Skeletal muscle cell (primary cell): ENCODE measurements around the gene AAGAB.
A peak's percentile ranks its signal among the peaks of the same experiment; 100 is the strongest.

Experiments used
- DNase-seq: peaks from one replicate; pipeline ENCODE4 v3.0.0-alpha.2; 2010; ENCODE audit warnings: low read depth
- H3K4me3 ChIP-seq: 2 replicates; pipeline ENCODE4 v1.5.1; 2011; ENCODE audit warnings: low read depth, mild to moderate bottlenecking, control low read depth, low read length, moderate library complexity

AAGAB gene

DNA sequence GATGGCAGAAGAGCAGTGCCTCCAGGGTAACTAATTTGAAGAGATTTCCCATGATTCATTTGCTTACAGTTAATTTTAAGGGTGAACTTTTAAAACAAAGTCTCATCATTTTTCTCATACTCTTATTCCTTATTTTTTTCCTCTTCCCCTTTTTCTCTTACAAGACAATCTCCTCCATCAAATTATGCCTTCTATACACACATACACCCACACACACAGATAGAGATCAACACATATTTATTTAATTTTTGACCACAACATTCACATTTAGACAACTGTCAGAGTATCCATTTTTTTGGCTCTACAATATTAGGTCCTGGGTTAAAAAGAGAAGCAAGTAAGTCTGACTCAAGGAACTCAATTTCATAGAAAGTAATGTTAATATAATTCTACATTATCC, 37.6 kb downstream of the AAGAB start:
- no peak for DNase-seq
- no peak overlapping the region for H3K4me3 ChIP-seq

DNA sequence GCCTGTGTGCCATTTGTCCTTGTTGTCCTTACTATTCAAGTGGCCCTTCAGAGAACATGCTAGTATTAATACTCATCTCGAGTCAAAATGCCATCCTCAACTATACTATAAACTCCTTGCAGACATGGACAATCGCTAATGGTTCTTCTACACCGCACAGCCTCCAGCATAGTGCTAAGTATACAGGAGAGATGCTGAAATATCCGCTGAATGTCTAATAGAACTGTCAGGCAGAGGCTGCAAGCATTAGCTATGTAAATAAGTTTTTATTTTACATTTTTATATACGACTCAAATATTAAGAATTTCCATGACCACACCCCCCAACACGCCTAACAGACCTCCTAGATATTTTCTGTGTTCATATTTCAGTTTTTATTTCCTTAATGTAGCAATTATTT, 39.4 kb downstream of the AAGAB start:
- H3K4me3 ChIP-seq: no peak overlapping the region
- DNase-seq: no peak

DNA sequence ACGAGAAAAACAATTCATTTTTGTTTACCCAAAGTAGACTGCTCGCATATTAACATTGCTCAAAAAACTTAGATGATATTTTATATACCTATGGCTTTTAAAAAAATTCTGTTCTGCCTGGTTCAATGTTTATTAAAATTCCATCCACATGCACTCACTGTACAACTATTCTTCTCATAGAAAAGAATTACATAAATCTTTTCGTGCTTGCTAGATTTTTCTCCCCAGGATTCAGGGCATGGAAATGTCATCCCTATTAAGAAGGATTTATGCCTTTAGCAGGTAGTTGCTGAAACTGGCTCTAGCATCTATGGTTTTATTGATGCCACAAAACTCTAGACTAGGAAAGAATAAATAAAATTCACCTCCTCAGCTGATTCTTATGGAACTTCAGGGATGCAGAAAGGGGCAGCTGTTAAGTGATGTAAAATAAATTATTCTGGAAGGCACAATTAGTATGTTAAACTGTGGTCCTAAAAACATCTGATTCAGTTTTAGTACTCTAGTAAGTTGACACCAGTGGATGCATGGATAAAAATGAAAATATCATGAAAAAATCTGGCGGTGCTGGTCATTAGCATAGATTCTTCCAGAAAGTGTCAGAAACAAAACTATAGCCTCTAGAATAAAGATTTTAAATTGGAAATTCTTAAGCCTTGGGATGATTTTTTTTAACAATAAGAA, 41.6 kb downstream of the AAGAB start:
- DNase-seq: no peak
- no peak overlapping the region for H3K4me3 ChIP-seq

DNA sequence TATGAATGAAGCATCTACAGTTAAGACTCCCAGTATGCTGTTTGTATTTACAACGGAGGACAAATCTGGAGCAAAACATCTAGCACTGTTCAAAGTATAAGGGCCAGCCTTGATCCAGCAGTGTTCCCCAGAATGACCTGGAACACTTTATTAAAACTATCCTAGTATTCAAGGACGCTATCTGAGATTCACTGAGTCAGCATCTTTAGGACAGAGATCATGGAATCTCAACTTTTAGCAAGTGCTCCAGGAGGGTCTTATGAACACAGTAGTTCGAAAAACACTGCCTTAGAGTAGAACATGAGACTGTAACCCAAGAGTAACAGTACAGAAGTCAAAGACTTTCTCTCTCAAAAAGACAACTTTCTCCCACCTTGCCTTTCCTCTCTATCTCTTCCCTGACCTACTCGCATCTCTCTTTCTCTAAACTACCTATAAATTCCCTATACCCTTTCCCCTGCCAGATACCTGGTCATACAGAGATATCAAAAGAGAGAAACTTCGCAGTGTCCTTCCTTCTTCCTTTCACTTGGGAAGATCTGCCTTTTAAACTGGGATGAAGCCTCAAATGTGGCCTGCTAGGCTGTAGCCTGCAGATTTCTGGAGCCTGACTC, 43.8 kb downstream of the AAGAB start:
- DNase-seq: no peak
- H3K4me3 ChIP-seq: no peak overlapping the region

DNA sequence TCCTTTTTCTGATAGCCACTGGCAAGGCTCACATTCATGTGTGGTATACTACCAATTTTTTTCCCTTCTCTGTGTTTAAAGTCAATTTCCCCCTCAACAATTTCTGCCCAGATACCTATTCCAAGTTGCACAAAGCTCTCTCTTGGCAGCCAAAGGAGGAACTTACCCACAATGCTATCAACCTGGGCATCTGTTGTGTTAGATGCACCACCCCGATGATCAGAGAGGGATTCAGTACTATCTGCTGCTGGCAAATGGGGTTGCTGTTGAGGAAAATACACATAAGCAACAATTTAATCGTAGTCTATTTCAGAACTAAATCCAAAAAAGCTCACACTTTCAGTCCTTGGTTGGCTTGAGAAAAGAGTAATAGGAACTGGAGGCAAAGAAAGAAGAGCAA, 46.1 kb downstream of the AAGAB start:
- DNase-seq: no peak
- no peak overlapping the region for H3K4me3 ChIP-seq

DNA sequence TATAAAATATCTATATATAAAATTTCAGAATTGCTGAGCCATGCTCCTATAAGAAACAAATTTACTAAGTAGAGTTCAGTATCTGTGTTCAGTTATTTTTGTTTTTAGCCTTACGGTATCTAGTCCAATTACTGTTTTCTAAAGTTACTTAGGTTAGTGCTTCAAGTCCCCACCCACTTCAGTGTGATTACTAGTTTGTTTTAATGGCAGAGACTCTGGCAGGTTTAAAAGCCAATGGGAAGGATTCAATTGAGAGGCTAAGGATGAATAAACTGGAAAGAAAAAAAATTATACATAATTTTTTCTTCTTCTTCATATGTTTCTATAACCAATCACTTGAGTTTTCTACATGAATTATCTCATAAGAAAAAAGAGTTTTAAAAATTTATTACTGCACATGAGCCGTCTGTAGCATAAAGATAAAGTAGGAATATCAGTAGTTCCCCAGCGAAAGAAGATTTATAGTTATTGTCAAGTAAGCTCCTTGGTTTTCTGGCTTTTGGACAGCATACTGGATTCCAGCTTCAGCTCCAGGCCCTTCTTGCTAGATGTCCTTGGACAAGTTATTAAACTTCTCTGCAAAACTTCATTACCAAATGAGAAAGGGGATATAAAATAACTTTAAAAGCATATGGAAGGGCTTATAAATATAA, 46.8 kb downstream of the AAGAB start:
- H3K4me3 ChIP-seq: no peak overlapping the region
- DNase-seq: no peak

DNA sequence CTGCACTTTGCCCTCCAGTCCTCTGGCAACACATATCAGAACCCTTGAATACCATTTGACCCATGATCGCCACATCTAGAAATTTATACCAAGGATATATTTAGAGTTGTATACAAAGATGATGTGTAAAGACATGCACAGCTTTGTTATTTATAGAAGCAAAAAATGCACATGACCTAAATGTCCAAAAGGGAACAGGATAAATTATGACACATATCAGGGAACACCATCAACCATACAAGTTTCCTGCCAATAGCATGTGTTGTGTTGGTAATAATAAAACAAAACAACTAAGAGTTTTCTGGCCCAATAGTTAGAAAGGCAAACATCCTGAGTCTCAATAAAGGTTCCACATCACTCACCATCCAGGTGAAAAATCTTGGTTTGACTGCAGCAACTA, 51.5 kb downstream of the AAGAB start:
- DNase-seq: no peak
- no peak overlapping the region for H3K4me3 ChIP-seq

DNA sequence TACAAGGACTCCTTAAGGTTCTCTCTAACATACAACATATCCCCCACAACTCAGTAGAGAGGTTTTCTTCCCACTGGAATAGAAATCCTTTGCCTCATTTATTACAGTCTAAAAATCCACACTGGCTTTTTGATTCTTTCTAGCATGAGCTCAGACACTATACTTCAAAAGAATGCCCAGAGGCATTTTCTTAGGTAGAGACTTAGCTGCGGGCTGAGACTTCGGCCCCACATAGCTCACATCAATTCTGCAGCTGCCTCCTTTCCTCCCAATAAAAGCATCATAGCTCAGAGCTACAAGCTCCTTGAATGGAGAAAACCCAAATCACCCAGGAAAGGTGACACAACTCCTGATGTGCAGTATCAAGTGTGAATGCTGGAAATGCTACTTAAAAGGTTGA, 52.4 kb downstream of the AAGAB start:
- DNase-seq: no peak
- no peak overlapping the region for H3K4me3 ChIP-seq

DNA sequence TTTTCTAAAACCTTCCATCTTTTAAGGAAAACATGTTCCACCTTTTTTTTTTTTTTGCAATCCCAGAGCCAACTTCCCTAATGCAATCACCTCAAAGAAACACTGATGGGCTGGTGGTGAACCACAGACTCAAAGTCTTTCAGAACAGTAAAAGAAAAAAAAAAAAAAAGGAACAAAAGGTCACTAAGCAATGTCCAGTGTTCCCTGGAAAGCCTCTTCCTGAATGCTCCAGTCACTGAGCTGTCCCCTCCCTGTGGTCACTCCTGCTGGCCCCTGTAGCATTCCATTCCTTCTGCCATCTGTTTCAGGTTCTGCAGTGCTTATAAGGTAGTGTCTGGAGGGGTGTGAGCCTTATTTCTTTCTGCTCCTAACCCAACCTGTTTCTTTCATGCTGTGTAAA, 53.3 kb downstream of the AAGAB start:
- no peak overlapping the region for H3K4me3 ChIP-seq
- peak; percentile 35 for DNase-seq

DNA sequence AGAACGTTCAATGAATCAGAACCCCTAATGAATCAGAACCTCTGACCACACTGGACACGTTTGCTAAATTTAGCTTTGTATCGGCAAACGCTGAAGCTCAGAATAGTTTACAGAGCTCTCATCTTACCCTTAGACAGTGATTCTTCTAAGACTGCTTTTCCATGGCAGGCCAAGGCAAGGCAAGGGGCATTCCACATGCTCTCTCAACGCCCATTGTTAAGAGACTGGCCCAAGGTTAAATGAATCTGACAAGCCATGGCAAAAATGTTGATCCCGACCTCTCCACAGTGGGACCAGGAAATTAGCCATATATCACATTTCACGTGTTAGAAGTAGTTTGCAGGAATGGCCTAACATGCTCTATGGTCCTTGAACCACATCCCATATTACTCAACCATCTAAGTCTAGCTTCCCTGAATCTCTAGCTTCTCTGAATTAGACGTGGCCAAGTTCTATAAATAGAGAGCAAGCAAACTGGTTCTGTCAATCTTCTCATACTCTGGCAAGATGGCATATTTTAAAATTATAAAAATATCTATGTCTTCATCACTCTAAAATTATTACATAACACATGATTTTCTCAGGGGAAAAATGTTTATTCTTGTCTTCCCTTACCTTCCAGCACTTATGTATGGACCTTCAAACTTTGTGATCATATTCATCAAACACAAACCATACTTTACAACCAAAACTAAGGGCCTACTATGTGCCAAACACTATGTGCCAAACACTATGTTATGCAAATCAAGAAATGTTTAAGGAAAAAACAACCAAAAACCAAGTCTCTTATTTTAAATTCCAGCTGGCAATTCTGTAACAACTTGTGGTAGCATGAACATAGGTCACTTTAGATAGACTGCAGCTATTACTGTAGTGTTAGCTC, 54.3 kb downstream of the AAGAB start:
- H3K4me3 ChIP-seq: no peak overlapping the region
- DNase-seq: no peak

DNA sequence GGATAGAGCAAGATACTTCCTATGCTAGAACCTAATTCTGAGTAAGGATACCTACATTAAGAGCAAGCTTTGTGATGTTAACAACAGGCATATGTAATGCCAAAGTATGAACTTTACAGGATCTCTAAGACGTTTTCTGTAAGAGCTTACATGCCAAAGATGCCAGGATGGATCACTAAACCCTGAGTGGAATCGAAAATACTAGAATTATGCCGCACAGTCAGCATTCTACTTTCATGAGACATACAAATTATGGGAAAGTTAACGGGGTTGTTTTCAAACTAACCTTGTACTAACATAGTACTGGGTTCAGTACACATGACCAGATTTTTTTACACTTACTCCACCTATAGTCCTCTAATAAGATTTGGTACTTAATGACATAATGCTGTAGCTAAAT, 55.1 kb downstream of the AAGAB start:
- no peak for DNase-seq
- no peak overlapping the region for H3K4me3 ChIP-seq

DNA sequence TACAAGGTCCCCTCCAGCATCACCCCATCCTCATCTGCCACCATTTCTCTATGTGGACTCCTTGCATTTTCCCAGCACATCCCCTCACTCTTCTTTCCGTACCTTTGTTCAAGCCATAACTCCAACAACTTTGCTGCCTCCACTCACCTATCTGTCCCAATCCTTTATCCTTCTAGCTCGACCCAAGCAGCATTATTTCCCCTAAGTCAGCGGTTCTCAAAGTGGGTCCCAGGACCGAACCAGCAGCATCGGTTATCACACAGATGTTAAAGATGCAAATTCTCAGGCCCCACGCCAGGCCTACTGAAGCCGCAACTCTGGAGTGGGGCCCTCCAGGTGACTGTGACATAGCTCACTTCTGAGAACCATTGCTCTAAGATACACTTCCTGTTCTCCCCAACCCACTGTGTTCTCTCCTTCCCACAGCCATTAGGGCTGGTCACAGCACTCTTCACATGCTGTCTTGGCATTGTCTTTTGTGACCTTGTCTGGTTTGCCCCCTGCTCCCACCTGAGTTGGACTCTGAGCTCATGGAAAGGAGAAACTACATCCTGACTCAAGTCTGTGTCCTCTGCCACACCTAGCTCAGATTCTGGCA, 56.2 kb downstream of the AAGAB start:
- H3K4me3 ChIP-seq: no peak overlapping the region
- no peak for DNase-seq

DNA sequence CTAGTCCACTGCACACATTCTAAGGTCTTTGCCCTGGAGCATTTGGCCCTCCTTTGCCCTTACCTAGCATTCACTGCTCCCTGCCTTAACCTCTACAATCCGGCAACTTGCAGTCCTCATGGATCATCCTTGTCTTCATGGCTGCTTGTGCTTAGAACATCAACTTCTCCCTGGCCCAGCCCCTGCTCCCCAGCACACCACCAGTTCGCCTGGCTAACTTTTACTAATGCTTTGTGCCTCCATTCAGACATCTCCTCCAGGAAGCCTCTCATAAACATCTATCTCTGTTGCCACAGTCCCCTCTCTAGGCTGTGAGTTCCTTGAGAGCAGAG, 57.1 kb downstream of the AAGAB start:
- no peak overlapping the region for H3K4me3 ChIP-seq
- no peak for DNase-seq

DNA sequence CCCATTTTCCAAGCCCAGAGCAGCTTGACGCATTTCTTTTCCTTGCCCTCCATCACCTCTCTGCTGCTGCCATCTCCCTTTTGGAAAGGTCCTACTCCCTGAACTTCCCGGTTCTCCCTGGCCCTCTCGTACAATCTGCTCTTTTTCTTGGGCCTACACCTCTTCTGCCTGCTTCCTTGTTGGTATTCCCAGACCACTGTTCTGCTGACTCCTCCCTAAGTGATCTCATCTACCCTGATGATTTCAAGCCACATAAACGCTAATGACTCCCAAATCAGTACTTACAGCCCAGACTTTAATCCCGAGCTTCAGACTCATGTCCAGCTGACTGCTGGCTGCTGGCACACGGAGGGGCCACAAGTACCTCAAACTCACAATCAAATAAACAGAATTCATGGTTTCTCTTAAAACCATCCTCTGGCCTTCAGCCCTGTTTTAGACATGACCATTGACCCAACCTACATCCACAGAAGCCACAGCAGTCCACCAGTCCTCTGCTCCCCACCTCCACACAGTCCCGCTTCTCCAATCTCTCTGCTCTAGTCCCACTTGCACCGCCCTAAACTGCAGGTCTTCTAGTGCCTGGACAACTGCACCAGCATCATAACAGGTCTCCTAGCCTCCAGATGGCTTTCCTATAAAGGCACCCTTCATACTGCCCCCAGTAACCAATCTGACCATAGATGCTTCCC, 57.6 kb downstream of the AAGAB start:
- no peak overlapping the region for H3K4me3 ChIP-seq
- peak; percentile 82 for DNase-seq

DNA sequence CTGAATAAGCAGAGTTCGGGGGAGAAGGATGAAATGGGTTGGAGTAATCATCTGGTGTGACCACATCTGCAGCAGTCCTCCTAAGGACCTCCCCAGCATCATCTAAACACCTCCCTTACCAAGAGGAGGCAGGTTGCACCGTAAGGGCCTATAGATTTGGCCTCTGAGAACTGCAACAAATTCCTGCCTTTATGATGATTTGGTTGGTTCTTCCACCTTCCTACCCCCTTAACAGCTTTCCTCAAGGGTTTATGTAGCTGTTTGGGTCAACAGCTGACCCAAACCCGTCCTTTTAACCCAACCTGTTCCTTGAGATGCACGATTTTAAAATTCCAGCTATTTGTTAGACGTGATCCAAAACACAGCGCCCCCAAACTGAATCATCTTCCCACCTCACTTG, 58.2 kb downstream of the AAGAB start:
- no peak overlapping the region for H3K4me3 ChIP-seq
- DNase-seq: no peak

DNA sequence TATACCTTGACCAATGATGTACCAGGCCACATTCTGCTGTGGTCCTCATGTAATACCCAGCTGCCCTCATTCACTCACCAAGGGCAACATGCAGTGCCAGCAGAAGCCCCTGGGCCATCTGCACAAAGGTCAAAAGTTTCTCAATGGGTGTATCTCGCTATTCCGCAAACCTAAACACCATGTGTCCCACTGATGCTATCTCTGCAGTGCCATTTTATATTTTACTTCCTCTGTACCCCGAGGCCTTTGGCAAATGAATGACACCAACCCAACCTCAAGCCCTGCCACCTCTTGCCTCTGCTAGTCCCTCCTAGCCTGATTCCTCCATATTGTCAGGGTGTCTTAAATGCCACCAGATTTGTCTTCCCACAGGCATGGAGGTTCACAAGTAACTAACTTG, 59.2 kb downstream of the AAGAB start:
- H3K4me3 ChIP-seq: no peak overlapping the region
- DNase-seq: no peak

DNA sequence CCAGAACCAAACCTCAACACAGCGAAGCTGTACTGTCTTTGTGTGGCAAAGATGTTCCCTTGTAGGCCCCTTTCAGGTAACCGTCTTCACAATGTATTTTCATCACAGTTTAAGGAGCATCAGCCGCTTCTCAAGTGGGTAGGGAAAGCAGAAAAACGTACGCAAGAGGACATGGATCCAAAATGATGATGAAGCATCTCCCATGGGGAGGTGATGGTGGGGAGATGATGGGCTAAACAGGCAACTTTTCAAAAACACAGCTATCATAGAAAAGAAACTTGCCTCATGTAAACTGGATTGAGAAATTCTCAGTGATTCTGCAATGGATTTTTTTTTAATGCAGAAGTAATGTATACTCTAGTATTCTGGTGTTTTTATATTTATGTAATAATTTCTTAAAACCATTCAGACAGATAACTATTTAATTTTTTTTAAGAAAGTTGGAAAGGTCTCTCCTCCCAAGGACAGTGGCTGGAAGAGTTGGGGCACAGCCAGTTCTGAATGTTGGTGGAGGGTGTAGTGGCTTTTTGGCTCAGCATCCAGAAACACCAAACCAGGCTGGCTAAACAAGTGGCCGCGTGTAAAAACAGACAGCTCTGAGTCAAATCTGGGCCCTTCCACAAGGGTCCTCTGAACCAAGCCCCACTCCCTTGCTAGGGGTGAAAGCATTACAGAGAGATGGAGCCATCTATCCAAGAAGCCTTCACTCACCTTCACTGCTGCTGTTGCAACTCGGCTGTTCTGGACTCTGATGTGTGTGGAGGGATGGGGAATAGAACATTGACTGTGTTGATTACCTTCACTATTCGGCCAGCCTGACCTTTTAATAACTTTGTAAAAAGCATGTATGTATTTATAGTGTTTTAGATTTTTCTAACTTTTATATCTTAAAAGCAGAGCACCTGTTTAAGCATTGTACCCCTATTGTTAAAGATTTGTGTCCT, 60.0 kb downstream of the AAGAB start:
- DNase-seq: peak; percentile 57
- no peak overlapping the region for H3K4me3 ChIP-seq

DNA sequence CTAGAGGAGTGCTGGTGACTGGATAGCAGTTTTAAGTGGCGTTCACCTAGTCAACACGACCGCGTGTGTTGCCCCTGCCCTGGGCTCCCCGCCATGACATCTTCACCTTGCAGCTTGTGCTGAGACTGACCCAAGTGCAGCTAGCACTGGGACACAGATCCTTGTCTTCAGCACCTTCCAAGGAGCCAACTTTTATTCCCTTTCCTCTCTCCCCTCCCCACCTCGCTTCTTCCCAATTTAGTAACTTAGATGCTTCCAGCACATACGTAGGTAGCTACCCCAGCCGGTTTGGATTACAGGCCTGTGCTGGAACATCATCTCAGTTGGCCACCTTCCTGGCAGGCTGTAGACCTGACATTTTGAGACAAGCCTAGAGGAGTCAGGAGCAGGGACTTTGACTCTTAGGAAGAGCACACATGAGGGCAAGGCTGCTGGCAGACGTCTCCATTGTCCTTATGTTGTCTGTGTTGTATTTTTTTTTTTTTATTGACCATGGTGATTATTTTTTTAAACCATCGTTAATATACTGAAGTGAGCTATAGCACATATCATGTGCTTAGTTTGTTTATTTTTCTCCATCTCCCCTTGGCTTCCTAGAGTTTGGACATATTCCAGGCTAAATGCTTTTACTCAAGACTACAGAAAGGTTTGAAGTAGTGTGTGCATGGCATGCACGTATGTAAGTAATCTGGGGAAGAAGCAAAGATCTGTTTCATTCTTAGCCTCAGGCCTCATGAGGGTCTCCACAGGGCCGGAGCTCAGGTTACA, 61.1 kb downstream of the AAGAB start:
- H3K4me3 ChIP-seq: no peak overlapping the region
- DNase-seq: peak; percentile 31
